HCT116 (cell line): ENCODE results near the gene PPIL6. TPM values are rescaled to one million over a fixed set of nuclear protein-coding genes. Genes with fewer than 3 reads are reported as not detected.

Source experiments
- ATAC-seq: fragments of 200-7000 bp; cut with Tn5 transposase; 2 replicates; pipeline ENCODE4 v1.9.1; 2020; ENCODE audit warnings: mild to moderate bottlenecking, moderate library complexity
- BruUV-seq: library from RNA; stranded (reverse); fragments of 400-500 nt; replicated peaks from 2 replicates; lab custom pipeline; 2021; lab: Mats Ljungman, UMichigan
- CTCF ChIA-PET: fragments of 300-600 bp; sonication (Branson Sonifier 250); formaldehyde crosslinking; loops from one replicate; lab custom pipeline; 2021; ENCODE audit warnings: antibody characterized with exemption; lab: Charles Lee
- POLR2A ChIA-PET: fragments of 300-600, 350-600 bp; sonication (Branson Sonifier 250); formaldehyde crosslinking; loops from one replicate; lab custom pipeline; 2021; ENCODE audit warnings: antibody characterized with exemption; lab: Charles Lee
- RAD21 ChIA-PET, 2 experiments: fragments of 300-600 bp; sonication (Branson Sonifier 250); formaldehyde crosslinking; loops; one replicate each; lab custom pipeline; 2023; ENCODE audit warnings: low total read pairs in 2 of 2; ENCODE audit not compliant: uncharacterized antibody in 2 of 2, unreplicated experiment in 2 of 2, low non-redundant PET in 1 of 2; lab: Charles Lee
- DNase-seq: peaks from one replicate; pipeline ENCODE4 v3.0.0-alpha.2; 2010; ENCODE audit warnings: low read depth, low spot score
- H2AFZ ChIP-seq: fragments of 200-600 bp; shearing (Covaris generic), sonication (generic); 2 replicates; pipeline ENCODE4 v1.6.1; 2017; ENCODE audit warnings: low read depth, mixed run types, mixed read lengths, antibody characterized with exemption, low read length; ENCODE audit not compliant: poor library complexity, severe bottlenecking
- H3K27ac ChIP-seq: 2 replicates; pipeline ENCODE4 v1.5.1; 2012; ENCODE audit warnings: low read depth, low read length
- H3K27me3 ChIP-seq: fragments of 200-600 bp; sonication (generic); 2 replicates; pipeline ENCODE4 v1.6.1; 2016; ENCODE audit warnings: mixed run types, low read length, mixed read lengths; ENCODE audit not compliant: insufficient read depth
- H3K36me3 ChIP-seq, 2 experiments: fragments of 200-500 bp in 1 of 2; fragments of 200-600 bp in 1 of 2; sonication (Bioruptor generic) in 1 of 2; sonication (generic) in 1 of 2; 2 replicates each; pipeline versions ENCODE4 v1.5.1 to v1.6.1; 2014 to 2016; ENCODE audit warnings: low read length in 2 of 2, inconsistent platforms in 1 of 2, mixed read lengths in 1 of 2, mixed run types in 1 of 2; ENCODE audit not compliant: insufficient read depth in 2 of 2, control insufficient read depth in 1 of 2
- H3K4me1 ChIP-seq, 2 experiments: fragments of 200-600 bp in 1 of 2; sonication (generic) in 1 of 2; 2 replicates each; pipeline versions ENCODE4 v1.5.1 to v1.6.1; 2012 to 2017; ENCODE audit warnings: low read length in 2 of 2, inconsistent platforms in 1 of 2, mild to moderate bottlenecking in 1 of 2, mixed read lengths in 1 of 2, mixed run types in 1 of 2, moderate library complexity in 1 of 2; ENCODE audit not compliant: insufficient read depth in 2 of 2, control insufficient read depth in 1 of 2
- H3K4me2 ChIP-seq: fragments of 200-600 bp; sonication (generic); 2 replicates; pipeline ENCODE4 v1.6.1; 2017; ENCODE audit warnings: mixed run types, low read length, mixed read lengths
- H3K4me3 ChIP-seq, 2 experiments: fragments of 200-600 bp in 1 of 2; sonication (generic) in 1 of 2; replicated peaks in 1 of 2; 2 replicates each; pipeline ENCODE4 v1.5.1; 2011 to 2016; ENCODE audit warnings: low read length in 2 of 2, control low read depth in 1 of 2, low read depth in 1 of 2, mild to moderate bottlenecking in 1 of 2, mixed read lengths in 1 of 2, mixed run types in 1 of 2
- H3K79me2 ChIP-seq: fragments of 200-600 bp; sonication (generic); 2 replicates; pipeline ENCODE4 v1.6.1; 2017; ENCODE audit warnings: mild to moderate bottlenecking, mixed run types, low read length, moderate library complexity, mixed read lengths; ENCODE audit not compliant: insufficient read depth
- H3K9ac ChIP-seq: fragments of 200-600 bp; sonication (generic); 2 replicates; pipeline ENCODE4 v1.6.1; 2016; ENCODE audit warnings: low read length, mixed read lengths
- H3K9me2 ChIP-seq: fragments of 200-600 bp; sonication (generic), shearing (Covaris generic); 2 replicates; pipeline ENCODE4 v1.6.1; 2017; ENCODE audit warnings: mixed run types, mild to moderate bottlenecking, moderate library complexity; ENCODE audit not compliant: insufficient read depth
- H3K9me3 ChIP-seq, 2 experiments: fragments of 200-500 bp in 1 of 2; fragments of 200-600 bp in 1 of 2; sonication (Bioruptor generic) in 1 of 2; sonication (generic) in 1 of 2; 2 replicates each; pipeline ENCODE4 v1.6.1; 2014 to 2017; ENCODE audit warnings: low read length in 2 of 2, mixed read lengths in 2 of 2, inconsistent platforms in 1 of 2, low read depth in 1 of 2, mild to moderate bottlenecking in 1 of 2, mixed run types in 1 of 2, moderate library complexity in 1 of 2; ENCODE audit not compliant: control insufficient read depth in 1 of 2, insufficient read depth in 1 of 2
- H4K20me1 ChIP-seq: fragments of 200-600 bp; sonication (generic), shearing (Covaris generic); 2 replicates; pipeline ENCODE4 v1.6.1; 2017; ENCODE audit warnings: mixed run types, mild to moderate bottlenecking, moderate library complexity; ENCODE audit not compliant: insufficient read depth
- ATF3 ChIP-seq: IDR thresholded peaks from 2 replicates; pipeline ENCODE4 v1.6.1; 2012
- CBX3 ChIP-seq: IDR thresholded peaks from 2 replicates; pipeline ENCODE4 v1.6.1; 2012; ENCODE audit warnings: low read depth
- EGR1 ChIP-seq: IDR thresholded peaks from 2 replicates; pipeline ENCODE4 v1.6.1; 2012; ENCODE audit warnings: low read depth
- EZH2 ChIP-seq: fragments of 200-600 bp; sonication (generic); IDR thresholded peaks from 2 replicates; pipeline ENCODE4 v1.6.1; 2017; ENCODE audit warnings: antibody characterized with exemption, mixed run types
- EZH2phosphoT487 ChIP-seq: fragments of 200-600 bp; IDR thresholded peaks from 2 replicates; pipeline ENCODE4 v1.6.1; 2018; ENCODE audit warnings: antibody characterized with exemption, borderline replicate concordance
- JUND ChIP-seq: IDR thresholded peaks from 2 replicates; pipeline ENCODE4 v1.6.1; 2012
- MAX ChIP-seq: IDR thresholded peaks from 2 replicates; pipeline ENCODE4 v1.6.1; 2012
- POLR2AphosphoS5 ChIP-seq: IDR thresholded peaks from 2 replicates; pipeline ENCODE4 v1.6.1; 2011; ENCODE audit warnings: mild to moderate bottlenecking, low read depth, low read length, moderate library complexity
- SP1 ChIP-seq: IDR thresholded peaks from 2 replicates; pipeline ENCODE4 v1.6.1; 2012; ENCODE audit warnings: low read depth
- SRF ChIP-seq: IDR thresholded peaks from 2 replicates; pipeline ENCODE4 v1.6.1; 2012; ENCODE audit warnings: low read depth
- TCF7L2 ChIP-seq: IDR thresholded peaks from 2 replicates; pipeline ENCODE4 v1.7.0; 2011; ENCODE audit warnings: borderline replicate concordance, inconsistent platforms; ENCODE audit not compliant: insufficient read depth, insufficient read length; ENCODE audit errors: extremely low read depth
- ZNF274 ChIP-seq: fragments of 200-500 bp; sonication (Bioruptor generic); IDR thresholded peaks from 2 replicates; pipeline ENCODE4 v1.6.1; 2014; ENCODE audit warnings: mild to moderate bottlenecking, low read depth, low read length, inconsistent platforms
- intact Hi-C: fragments of 100-400 bp; cut with micrococcal nuclease; formaldehyde crosslinking; loops from 2 replicates; pipeline ENCODE4 v1.10.0; 2022
- total RNA-seq: library from RNA; stranded (reverse); gene quantifications from one replicate; pipeline ENCODE4 v1.2.1, GENCODE V29; 2021; ENCODE audit not compliant: unreplicated experiment
- TF ChIP-seq, protein P1 (sequence below): IDR thresholded peaks from 2 replicates; pipeline ENCODE4 v1.6.1; 2012; ENCODE audit warnings: low read depth

PPIL6 gene
- total RNA-seq, 1 experiment from 2014 or later: 3.3 TPM

- TF ChIP-seq, protein P1, sequence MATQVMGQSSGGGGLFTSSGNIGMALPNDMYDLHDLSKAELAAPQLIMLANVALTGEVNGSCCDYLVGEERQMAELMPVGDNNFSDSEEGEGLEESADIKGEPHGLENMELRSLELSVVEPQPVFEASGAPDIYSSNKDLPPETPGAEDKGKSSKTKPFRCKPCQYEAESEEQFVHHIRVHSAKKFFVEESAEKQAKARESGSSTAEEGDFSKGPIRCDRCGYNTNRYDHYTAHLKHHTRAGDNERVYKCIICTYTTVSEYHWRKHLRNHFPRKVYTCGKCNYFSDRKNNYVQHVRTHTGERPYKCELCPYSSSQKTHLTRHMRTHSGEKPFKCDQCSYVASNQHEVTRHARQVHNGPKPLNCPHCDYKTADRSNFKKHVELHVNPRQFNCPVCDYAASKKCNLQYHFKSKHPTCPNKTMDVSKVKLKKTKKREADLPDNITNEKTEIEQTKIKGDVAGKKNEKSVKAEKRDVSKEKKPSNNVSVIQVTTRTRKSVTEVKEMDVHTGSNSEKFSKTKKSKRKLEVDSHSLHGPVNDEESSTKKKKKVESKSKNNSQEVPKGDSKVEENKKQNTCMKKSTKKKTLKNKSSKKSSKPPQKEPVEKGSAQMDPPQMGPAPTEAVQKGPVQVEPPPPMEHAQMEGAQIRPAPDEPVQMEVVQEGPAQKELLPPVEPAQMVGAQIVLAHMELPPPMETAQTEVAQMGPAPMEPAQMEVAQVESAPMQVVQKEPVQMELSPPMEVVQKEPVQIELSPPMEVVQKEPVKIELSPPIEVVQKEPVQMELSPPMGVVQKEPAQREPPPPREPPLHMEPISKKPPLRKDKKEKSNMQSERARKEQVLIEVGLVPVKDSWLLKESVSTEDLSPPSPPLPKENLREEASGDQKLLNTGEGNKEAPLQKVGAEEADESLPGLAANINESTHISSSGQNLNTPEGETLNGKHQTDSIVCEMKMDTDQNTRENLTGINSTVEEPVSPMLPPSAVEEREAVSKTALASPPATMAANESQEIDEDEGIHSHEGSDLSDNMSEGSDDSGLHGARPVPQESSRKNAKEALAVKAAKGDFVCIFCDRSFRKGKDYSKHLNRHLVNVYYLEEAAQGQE: no peak
These were observed 42.7 kb upstream of the PPIL6 start, which contains the start of gene ZBTB24 (continued) for GRCh38 chr6:109482905-109483734.

DNA sequence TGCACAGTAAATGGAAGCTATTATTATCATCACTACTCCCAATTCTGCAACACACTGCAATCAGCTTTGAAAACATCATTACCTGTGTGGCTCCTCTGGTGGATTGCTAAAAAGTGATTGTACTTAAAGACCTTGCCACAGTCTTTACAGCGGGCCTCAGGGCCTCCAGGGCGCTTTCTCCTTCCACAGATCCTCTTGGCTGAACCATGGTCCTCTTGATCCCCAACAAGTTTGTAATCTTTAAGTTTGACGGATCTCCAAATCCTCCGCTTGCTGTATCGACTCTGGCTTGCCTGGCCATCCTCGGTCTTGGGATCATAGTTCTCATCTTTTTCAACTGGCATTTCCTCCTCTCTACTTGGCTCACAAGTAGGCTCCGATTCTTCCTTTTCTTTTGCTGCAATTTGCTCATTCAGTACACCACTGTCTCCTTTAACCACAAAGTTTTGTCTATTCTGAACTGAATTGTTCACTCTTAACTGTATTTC, 40.6 kb upstream of the PPIL6 start:
- intact Hi-C loops: no loop called here
- H3K4me1 ChIP-seq: peaks cover 4 to 15% of the 10 kb centered on the region in 2 experiments; a peak in 3 of 4 replicates
- no peaks in the 10 kb centered on the region for H3K9me3 ChIP-seq
- no TSS peak for BruUV-seq
- TF ChIP-seq SP1: no peak
- TF ChIP-seq EZH2: no peak
- no peak for TF ChIP-seq EZH2phosphoT487
- no peak for TF ChIP-seq CBX3
- TF ChIP-seq SRF: no peak
- TF ChIP-seq MAX: no peak
- no peak for TF ChIP-seq JUND
- no peak for TF ChIP-seq EGR1
- TF ChIP-seq ZNF274: no peak
- no peak for TF ChIP-seq TCF7L2
- no peak for TF ChIP-seq POLR2AphosphoS5
- no peak for TF ChIP-seq ATF3
- TF ChIP-seq, protein P1: no peak
- DNase-seq (no peak), ATAC-seq (no peak)
- peaks cover 67% of the 10 kb centered on the region for H3K79me2 ChIP-seq
- H3K4me3 ChIP-seq: no peak overlapping the region
- no peaks in the 10 kb centered on the region for H4K20me1 ChIP-seq
- no peak overlapping the region for H3K27ac ChIP-seq
- H3K27me3 ChIP-seq: no peaks in the 10 kb centered on the region
- no peak overlapping the region for H3K9ac ChIP-seq
- ChIA-PET CTCF (no interaction called here), RAD21 (no interaction called here), POLR2A (no interaction called here)
- no peak overlapping the region for H2AFZ ChIP-seq
- peaks cover 20 to 22% of the 10 kb centered on the region in 2 experiments; a peak in 3 of 4 replicates for H3K36me3 ChIP-seq
- no peaks in the 10 kb centered on the region for H3K9me2 ChIP-seq
- no peak overlapping the region for H3K4me2 ChIP-seq
